H1 (cell line): ENCODE results near the gene IRF3. TPM values are rescaled to one million over a fixed set of nuclear protein-coding genes. Genes with fewer than 3 reads are reported as not detected.

ENCODE experiments used
- CTCF ChIA-PET: fragments of 300-600 bp; sonication (Branson Sonifier 250); formaldehyde crosslinking; loops from one replicate; lab custom pipeline; 2021; ENCODE audit not compliant: partially characterized antibody; lab: Charles Lee
- POLR2A ChIA-PET: fragments of 300-600 bp; sonication (Branson Sonifier 250); formaldehyde crosslinking; loops from one replicate; lab custom pipeline; 2021; ENCODE audit warnings: inconsistent platforms; ENCODE audit not compliant: partially characterized antibody; lab: Charles Lee
- DNase-seq, 2 experiments: peaks; one replicate each; pipeline versions ENCODE4 v3.0.0 to v3.0.0-alpha.2; 2010 to 2022; ENCODE audit warnings: low spot score in 2 of 2, low read depth in 1 of 2, mixed read lengths in 1 of 2
- FAIRE-seq: peaks from 2 replicates; lab custom pipeline; 2011; peaks lifted over from hg19 to GRCh38; lab: Jason Lieb, UNC
- H2AFZ ChIP-seq: 2 replicates; pipeline ENCODE4 v1.8.1; 2012; ENCODE audit warnings: low read length, inconsistent platforms
- H2AK5ac ChIP-seq: 2 replicates; pipeline ENCODE4 v1.6.1; 2013; ENCODE audit warnings: low read depth, low read length
- H2BK120ac ChIP-seq: replicated peaks from 2 replicates; pipeline ENCODE3; 2013; ENCODE audit warnings: low read depth, low read length, inconsistent platforms
- H2BK12ac ChIP-seq: 2 replicates; pipeline ENCODE4 v1.6.1; 2013; ENCODE audit warnings: low read depth, low read length
- H2BK15ac ChIP-seq: 2 replicates; pipeline ENCODE4 v1.6.1; 2013; ENCODE audit warnings: low read length
- H2BK20ac ChIP-seq: 2 replicates; pipeline ENCODE4 v1.6.1; 2013; ENCODE audit warnings: low read length
- H2BK5ac ChIP-seq: 2 replicates; pipeline ENCODE4 v1.6.1; 2013; ENCODE audit warnings: low read depth, low read length
- H3K14ac ChIP-seq: 2 replicates; pipeline ENCODE4 v1.6.1; 2013; ENCODE audit warnings: inconsistent platforms; ENCODE audit not compliant: insufficient read length
- H3K18ac ChIP-seq: 2 replicates; pipeline ENCODE4 v1.6.1; 2013; ENCODE audit warnings: low read length; ENCODE audit errors: extremely low read depth
- H3K23ac ChIP-seq: 2 replicates; pipeline ENCODE4 v1.6.1; 2013; ENCODE audit warnings: inconsistent platforms; ENCODE audit not compliant: insufficient read length
- H3K23me2 ChIP-seq: 2 replicates; pipeline ENCODE4 v1.6.1; 2013; ENCODE audit warnings: low read depth, low read length
- H3K27ac ChIP-seq: 2 replicates; pipeline ENCODE4 v1.6.1; 2011; ENCODE audit warnings: low read depth, low read length, inconsistent platforms
- H3K27me3 ChIP-seq, 4 experiments: replicated peaks in 1 of 4; 1 replicate in 1 of 4; 2 replicates in 3 of 4; pipeline versions ENCODE4 v1.6.1 to v1.8.1; 2011 to 2013; ENCODE audit warnings: low read length in 3 of 4, mild to moderate bottlenecking in 3 of 4, inconsistent platforms in 2 of 4, mixed read lengths in 2 of 4, moderate library complexity in 1 of 4; ENCODE audit not compliant: control insufficient read depth in 3 of 4, insufficient read depth in 3 of 4; ENCODE audit errors: extremely low read depth in 1 of 4
- H3K36me3 ChIP-seq, 4 experiments: 2 replicates each; pipeline versions ENCODE4 v1.6.1 to v1.8.1; 2011 to 2013; ENCODE audit warnings: mild to moderate bottlenecking in 4 of 4, low read length in 3 of 4, moderate library complexity in 2 of 4, control low read depth in 1 of 4, inconsistent platforms in 1 of 4; ENCODE audit not compliant: insufficient read depth in 4 of 4, control insufficient read depth in 2 of 4
- H3K4ac ChIP-seq: replicated peaks from 2 replicates; pipeline ENCODE3; 2013; ENCODE audit warnings: low read length, low read depth, mixed read lengths, inconsistent platforms; ENCODE audit not compliant: insufficient read length
- H3K4me1 ChIP-seq, 4 experiments: replicated peaks in 1 of 4; 1 replicate in 1 of 4; 2 replicates in 3 of 4; pipeline versions ENCODE4 v1.6.1 to v1.8.1; 2011 to 2013; ENCODE audit warnings: low read length in 3 of 4, inconsistent platforms in 2 of 4, mixed read lengths in 1 of 4; ENCODE audit not compliant: insufficient read depth in 4 of 4, control insufficient read depth in 3 of 4
- H3K4me2 ChIP-seq, 2 experiments: 2 replicates each; pipeline versions ENCODE4 v1.6.1 to v1.8.1; 2011 to 2013; ENCODE audit warnings: low read depth in 2 of 2, low read length in 2 of 2, control low read depth in 1 of 2, inconsistent platforms in 1 of 2, mild to moderate bottlenecking in 1 of 2; ENCODE audit not compliant: insufficient read depth in 1 of 2
- H3K4me3 ChIP-seq, 4 experiments: fragments of 200-600, 300-600 bp in 1 of 4; sonication (generic), shearing (Covaris generic), sonication (Bioruptor Twin) in 1 of 4; 2 replicates each; pipeline versions ENCODE4 v1.5.1 to v1.8.1; 2011 to 2016; ENCODE audit warnings: low read length in 4 of 4, low read depth in 3 of 4, control low read depth in 2 of 4, inconsistent platforms in 2 of 4, mild to moderate bottlenecking in 2 of 4, mixed read lengths in 1 of 4, moderate library complexity in 1 of 4; ENCODE audit not compliant: insufficient read depth in 2 of 4; ENCODE audit errors: extremely low read depth in 1 of 4
- H3K56ac ChIP-seq: replicated peaks from 2 replicates; pipeline ENCODE3; 2013; ENCODE audit warnings: low read depth, mild to moderate bottlenecking, mixed read lengths, low read length, inconsistent platforms; ENCODE audit not compliant: insufficient read length
- H3K79me1 ChIP-seq: 2 replicates; pipeline ENCODE4 v1.6.1; 2013; ENCODE audit warnings: low read depth, low read length, control low read depth
- H3K79me2 ChIP-seq, 2 experiments: 2 replicates each; pipeline versions ENCODE4 v1.6.1 to v1.8.1; 2012 to 2013; ENCODE audit warnings: low read length in 2 of 2, mild to moderate bottlenecking in 2 of 2, inconsistent platforms in 1 of 2; ENCODE audit not compliant: insufficient read depth in 2 of 2, control insufficient read depth in 1 of 2
- H3K9ac ChIP-seq, 4 experiments: replicated peaks in 1 of 4; 1 replicate in 1 of 4; 2 replicates in 3 of 4; pipeline versions ENCODE4 v1.6.1 to v1.8.1; 2011 to 2013; ENCODE audit warnings: low read depth in 3 of 4, low read length in 3 of 4, control low read depth in 2 of 4, mild to moderate bottlenecking in 2 of 4, moderate library complexity in 2 of 4, inconsistent platforms in 1 of 4; ENCODE audit errors: extremely low read depth in 1 of 4
- H3K9me3 ChIP-seq, 2 experiments: 2 replicates each; pipeline versions ENCODE4 v1.6.1 to v1.8.1; 2012 to 2013; ENCODE audit warnings: mild to moderate bottlenecking in 2 of 2, moderate library complexity in 2 of 2, control low read depth in 1 of 2, inconsistent platforms in 1 of 2, low read depth in 1 of 2, low read length in 1 of 2, mixed read lengths in 1 of 2; ENCODE audit not compliant: insufficient read depth in 2 of 2
- H4K20me1 ChIP-seq, 2 experiments: replicated peaks in 1 of 2; 2 replicates each; pipeline versions ENCODE3 to v1.8.1; 2011 to 2013; ENCODE audit warnings: inconsistent platforms in 2 of 2, low read length in 2 of 2, mild to moderate bottlenecking in 1 of 2; ENCODE audit not compliant: insufficient read depth in 2 of 2, control insufficient read depth in 1 of 2
- H4K5ac ChIP-seq: 2 replicates; pipeline ENCODE4 v1.6.1; 2013; ENCODE audit warnings: low read length, low read depth, mixed read lengths, inconsistent platforms; ENCODE audit not compliant: insufficient read length
- H4K8ac ChIP-seq: 2 replicates; pipeline ENCODE4 v1.8.0; 2013; ENCODE audit warnings: mild to moderate bottlenecking, moderate library complexity, low read length, inconsistent platforms; ENCODE audit not compliant: insufficient read depth; ENCODE audit errors: extremely low read depth
- H4K91ac ChIP-seq: replicated peaks from 2 replicates; pipeline ENCODE3; 2013; ENCODE audit warnings: low read length, mixed read lengths, inconsistent platforms; ENCODE audit not compliant: insufficient read length
- ATF3 ChIP-seq: IDR thresholded peaks from 2 replicates; pipeline ENCODE4 v1.6.1; 2011; ENCODE audit warnings: low read depth, mild to moderate bottlenecking, low read length; ENCODE audit not compliant: insufficient read depth
- BACH1 ChIP-seq: IDR thresholded peaks from 2 replicates; pipeline ENCODE4 v1.6.1; 2012; ENCODE audit warnings: low read length, improper control_type of control experiment
- EGR1 ChIP-seq: IDR thresholded peaks from 2 replicates; pipeline ENCODE4 v1.6.1; 2011; ENCODE audit warnings: low read depth, low read length, borderline replicate concordance
- JUN ChIP-seq: IDR thresholded peaks from 2 replicates; pipeline ENCODE4 v1.6.1; 2011; ENCODE audit warnings: low read depth, mild to moderate bottlenecking, improper control_type of control experiment, low read length
- MAFK ChIP-seq: IDR thresholded peaks from 2 replicates; pipeline ENCODE4 v1.6.1; 2012; ENCODE audit warnings: low read depth, mild to moderate bottlenecking, improper control_type of control experiment, low read length
- POLR2A ChIP-seq, 2 experiments: IDR thresholded peaks; 1 replicate in 1 of 2; 2 replicates in 1 of 2; pipeline ENCODE4 v1.6.1; 2011; ENCODE audit warnings: low read depth in 2 of 2, low read length in 2 of 2, mild to moderate bottlenecking in 2 of 2; ENCODE audit errors: control extremely low read depth in 1 of 2
- SAP30 ChIP-seq: fragments of 300-600 bp; sonication (generic); IDR thresholded peaks from 2 replicates; pipeline ENCODE4 v1.7.1; 2012; ENCODE audit warnings: low read length, moderate library complexity, mild to moderate bottlenecking, inconsistent platforms; ENCODE audit not compliant: insufficient read depth, insufficient replicate concordance
- TAF7 ChIP-seq: optimal IDR thresholded peaks from 2 replicates; pipeline ENCODE3; 2011; ENCODE audit warnings: low read depth, mild to moderate bottlenecking, inconsistent platforms, low read length, moderate library complexity, borderline replicate concordance
- ZNF274 ChIP-seq: IDR thresholded peaks from 2 replicates; pipeline ENCODE4 v1.7.0; 2012; ENCODE audit warnings: low read length, borderline replicate concordance; ENCODE audit errors: extremely low read depth
- WGBS, 2 experiments: shearing (Covaris generic) in 1 of 2; methylation state at CpG; one replicate each; pipeline versions ENCODE4 v1.1.6 to v1.1.7; 2013 to 2015; ENCODE audit warnings: low lambda C conversion rate in 2 of 2, mixed read lengths in 2 of 2, inconsistent platforms in 1 of 2, low coverage in 1 of 2, missing lambda C conversion rate in 1 of 2; ENCODE audit not compliant: insufficient replicate concordance in 2 of 2, insufficient coverage in 1 of 2, insufficient read length in 1 of 2; ENCODE audit errors: extremely low coverage in 1 of 2, missing lambda C conversion rate in 1 of 2; 5-methylcytosine and 5-hydroxymethylcytosine counted together
- polyA plus RNA-seq, 7 experiments: library from polyadenylated mRNA; depleted of rRNA in 3 of 7; stranded (reverse) in 5 of 7; unstranded in 2 of 7; fragments of >200 nt in 5 of 7; fragments of 200-250 nt in 2 of 7; gene quantifications; 1 replicate in 5 of 7; 2 replicates in 1 of 7; 4 replicates in 1 of 7; pipeline versions ENCODE4 v1.2.1 to v1.2.3, GENCODE V29; 2011 to 2013; ENCODE audit warnings: missing spikeins in 2 of 7, mixed read lengths in 2 of 7
- total RNA-seq: library from RNA; stranded (reverse); fragmentation: NEBNext Ultra II Directional; extraction: Animal tissue kit (Norgen Biotek cat#: 25700); gene quantifications from 2 replicates; pipeline ENCODE4 v1.2.1, GENCODE V29; 2021

The IRF3 gene
- total and polyA plus RNA-seq, 2 of the 8 experiments (the other 6 are each of a cell fraction or from before 2014, with no cell fraction given), result 103 to 114 TPM

GRCh38 chr19:49676136-49676783 lies 10.6 kb upstream of the IRF3 start:
- Histone ChIP-seq H2BK5ac (peak overlapping the region; percentile 99), H3K9me3 (no peaks in the 10 kb centered on the region), H2AK5ac (0 out of 2 replicates have a peak overlapping the region, but pooled peaks have one; percentile 32), H2AFZ (peak overlapping the region; percentile 95), H4K20me1 (peaks cover 10 to 25% of the 10 kb centered on the region in 2 experiments), H2BK15ac (no peak overlapping the region), H3K79me2 (peaks cover 17 to 39% of the 10 kb centered on the region in 2 experiments), H2BK20ac (no peak overlapping the region; the same call in 1 of the 2 replicates), H3K4me2 (peak overlapping the region; percentile 71 to 76), H3K79me1 (peaks cover 2% of the 10 kb centered on the region; the same call in 1 of the 2 replicates), H3K4me1 (peaks cover 2 to 24% (median 12%) of the 10 kb centered on the region in 4 experiments), H3K4ac (peak overlapping the region; percentile 82), H3K14ac (no peak overlapping the region), H3K18ac (peak overlapping the region; percentile 96), H3K9ac (peak overlapping the region; percentile 86 to 100 (median 96)), H3K23ac (no peak overlapping the region), H4K5ac (peak overlapping the region; percentile 99), H3K27me3 (no peaks in the 10 kb centered on the region), H4K8ac (peak overlapping the region; percentile 96; the same call in 1 of the 2 replicates), H3K27ac (peak overlapping the region; percentile 100), H3K56ac (peak overlapping the region; percentile 86), H3K36me3 (peaks cover 0 to 8% (median 4%) of the 10 kb centered on the region in 4 experiments; a peak in 4 of 8 replicates), H2BK120ac (peak overlapping the region; percentile 99), H3K23me2 (peaks cover 4% of the 10 kb centered on the region), H2BK12ac (peak overlapping the region; percentile 99; the same call in 1 of the 2 replicates), H3K4me3 (peak overlapping the region; percentile 63 to 80 (median 70)), H4K91ac (peak overlapping the region; percentile 99)
- FAIRE-seq, result peak; percentile 95
- 1% methylated on average over 27 of the region's 27 CpGs; no CpG with 5 or more reads in 1 of the 2 experiments for WGBS, 2 experiments
- ChIA-PET CTCF (interaction anchor here (0.6 to 7.4 kb wide), 13 partner anchors 9 to 626 kb away, joined by 3 to 39 read pairs (median 4); partner anchors contain the start of genes BCL2L12, CPT1C, IRF3 and RRAS), POLR2A (interaction anchor here (0.7 to 14.5 kb wide), 52 partner anchors 14 to 1057 kb away, joined by 3 to 275 read pairs (median 4); partner anchors contain the start of genes ADM5, AKT1S1, ALDH16A1 and AP2A1)
- peak in 1 of 2 experiments; percentile 82 for DNase-seq
- peak; percentile 89 for TF ChIP-seq TAF7
- no peak for TF ChIP-seq ATF3
- TF ChIP-seq JUN, result no peak
- peak; percentile 97 to 98; a peak in 2 of 3 replicates for TF ChIP-seq POLR2A (IDR thresholded peaks at IDR 0.05; ENCODE audit: control extremely low read depth in 1 of 2, low read depth in 2 of 2, low read length in 2 of 2)
- no peak for TF ChIP-seq ZNF274
- TF ChIP-seq SAP30, result no peak
- no peak for TF ChIP-seq BACH1
- 0 out of 2 replicates have a peak, but pooled peaks have one; percentile 12 for TF ChIP-seq MAFK
- TF ChIP-seq EGR1, result peak; percentile 76; the same call in 1 of the 2 replicates
